ENCODE results near the gene SPOCK2. TPM values are rescaled to one million over a fixed set of nuclear protein-coding genes. Genes with fewer than 3 reads are reported as not detected.
A peak's percentile ranks its signal among the peaks of the same experiment; 100 is the strongest.

The SPOCK2 gene
- total RNA-seq, 1 experiment from 2014 or later = 0.33 TPM

DNA sequence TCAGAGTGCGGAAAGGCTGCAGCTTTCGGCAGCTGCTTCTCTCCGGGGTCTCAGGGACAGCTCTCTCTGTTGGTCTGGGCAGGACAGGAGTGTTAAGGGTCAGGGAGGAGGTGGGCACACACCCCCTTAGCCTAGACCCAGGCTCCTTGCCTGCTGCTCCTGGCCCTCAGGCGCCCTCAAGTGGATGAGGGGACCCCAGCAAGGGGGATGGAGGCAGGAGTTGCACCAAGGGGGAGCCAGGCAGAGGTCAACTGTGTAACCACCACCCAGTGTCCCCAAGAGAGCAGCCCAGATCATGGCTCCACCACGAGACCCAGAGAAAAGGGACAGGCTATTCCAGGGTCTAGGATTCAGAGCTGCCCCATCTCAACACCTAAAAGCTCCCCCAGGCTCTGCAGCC is 26.9 kb downstream of the SPOCK2 start:
- ChIA-PET POLR2A (ENCODE audit: unreplicated experiment) (no interaction called here), CTCF (no interaction called here)
- ATAC-seq (no peak), DNase-seq (no peak)
- H3K79me2 ChIP-seq (ENCODE audit: low read length) = no peaks in the 10 kb centered on the region
- peaks cover 8% of the 10 kb centered on the region for H3K4me1 ChIP-seq (ENCODE audit: insufficient read depth, low read length)
- intact Hi-C loops (cut with micrococcal nuclease) = no loop called here
- H3K27ac ChIP-seq (ENCODE audit: low read length) = no peak overlapping the region
- H4K20me1 ChIP-seq (ENCODE audit: low read length) = no peaks in the 10 kb centered on the region
- H3K27me3 ChIP-seq (ENCODE audit: low read length) = no peaks in the 10 kb centered on the region
- H3K4me3 ChIP-seq (ENCODE audit: low read length) = no peak overlapping the region
- H3K36me3 ChIP-seq (ENCODE audit: low read depth, low read length) = no peaks in the 10 kb centered on the region
- no peaks in the 10 kb centered on the region for H3F3A ChIP-seq (ENCODE audit: low read length, unreplicated experiment)
- no peak for TF ChIP-seq EZH2phosphoT487 (IDR thresholded peaks at IDR 0.05; ENCODE audit: borderline replicate concordance, low read length)
- peak; percentile 51 for TF ChIP-seq CTCF (conservative IDR thresholded peaks at IDR 0.05; ENCODE audit: low read depth, low read length)
- H2AFZ ChIP-seq (ENCODE audit: low read length) = no peak overlapping the region
- H3K4me2 ChIP-seq (ENCODE audit: low read length) = no peak overlapping the region
- no TSS peak for BruUV-seq (replicated peaks)
- no peak overlapping the region for H3K9ac ChIP-seq (ENCODE audit: low read length)
- no peaks in the 10 kb centered on the region for H3K9me2 ChIP-seq (replicated peaks; ENCODE audit: low read length)
- H3K9me3 ChIP-seq (ENCODE audit: low read length) = no peaks in the 10 kb centered on the region

GRCh38 chr10:72059843-72060822 is 28.2 kb downstream of the SPOCK2 start:
- no TSS peak for BruUV-seq (replicated peaks)
- Histone ChIP-seq H4K20me1 (ENCODE audit: low read length) (no peaks in the 10 kb centered on the region), H3K27me3 (ENCODE audit: low read length) (no peaks in the 10 kb centered on the region), H3K4me2 (ENCODE audit: low read length) (no peak overlapping the region), H3K9me3 (ENCODE audit: low read length) (no peaks in the 10 kb centered on the region), H3K36me3 (ENCODE audit: low read depth, low read length) (no peaks in the 10 kb centered on the region), H3K27ac (ENCODE audit: low read length) (no peak overlapping the region), H2AFZ (ENCODE audit: low read length) (no peak overlapping the region), H3K9me2 (replicated peaks; ENCODE audit: low read length) (no peaks in the 10 kb centered on the region), H3K9ac (ENCODE audit: low read length) (no peak overlapping the region), H3K79me2 (ENCODE audit: low read length) (no peaks in the 10 kb centered on the region), H3K4me3 (ENCODE audit: low read length) (no peak overlapping the region), H3F3A (ENCODE audit: low read length, unreplicated experiment) (no peaks in the 10 kb centered on the region), H3K4me1 (ENCODE audit: insufficient read depth, low read length) (peaks cover 8% of the 10 kb centered on the region)
- intact Hi-C loops (cut with micrococcal nuclease) = no loop called here
- no peak for ATAC-seq
- DNase-seq = no peak
- TF ChIP-seq EZH2phosphoT487 (IDR thresholded peaks at IDR 0.05; ENCODE audit: borderline replicate concordance, low read length) (no peak), EZH2 (IDR thresholded peaks at IDR 0.05; ENCODE audit: low read length, unreplicated experiment) (no peak), CTCF (conservative IDR thresholded peaks at IDR 0.05; ENCODE audit: low read depth, low read length) (no peak)
- ChIA-PET POLR2A (ENCODE audit: unreplicated experiment) (interaction anchor here (0.7 kb wide), 1 partner anchor 221 kb away, joined by 14 read pairs; no protein-coding TSS in a partner anchor), CTCF (interaction anchor here (1.0 kb wide), 1 partner anchor 12 kb away, joined by 3 read pairs; no protein-coding TSS in a partner anchor)
